GM13976 (cell line): Measurements from ENCODE around the gene GORASP2.

Source experiments
- DNase-seq: peaks from one replicate; pipeline ENCODE4 v3.0.0; 2012; ENCODE audit warnings: low spot score
- in situ Hi-C: fragments of 300-500 bp; cut with MboI; formaldehyde crosslinking; loops from one replicate; pipeline ENCODE4 v1.12.0; 2022; ENCODE audit warnings: low sequenced_read_pairs, mixed read lengths, inconsistent platforms; ENCODE audit not compliant: unreplicated experiment
- TF ChIP-seq, protein P1 (sequence below): IDR thresholded peaks from 2 replicates; pipeline ENCODE4 v1.5.1; 2012; ENCODE audit warnings: borderline replicate concordance, mild to moderate bottlenecking; ENCODE audit not compliant: insufficient read depth; ENCODE audit errors: extremely low read depth, missing control alignments, control extremely low read depth

Gene GORASP2

DNA sequence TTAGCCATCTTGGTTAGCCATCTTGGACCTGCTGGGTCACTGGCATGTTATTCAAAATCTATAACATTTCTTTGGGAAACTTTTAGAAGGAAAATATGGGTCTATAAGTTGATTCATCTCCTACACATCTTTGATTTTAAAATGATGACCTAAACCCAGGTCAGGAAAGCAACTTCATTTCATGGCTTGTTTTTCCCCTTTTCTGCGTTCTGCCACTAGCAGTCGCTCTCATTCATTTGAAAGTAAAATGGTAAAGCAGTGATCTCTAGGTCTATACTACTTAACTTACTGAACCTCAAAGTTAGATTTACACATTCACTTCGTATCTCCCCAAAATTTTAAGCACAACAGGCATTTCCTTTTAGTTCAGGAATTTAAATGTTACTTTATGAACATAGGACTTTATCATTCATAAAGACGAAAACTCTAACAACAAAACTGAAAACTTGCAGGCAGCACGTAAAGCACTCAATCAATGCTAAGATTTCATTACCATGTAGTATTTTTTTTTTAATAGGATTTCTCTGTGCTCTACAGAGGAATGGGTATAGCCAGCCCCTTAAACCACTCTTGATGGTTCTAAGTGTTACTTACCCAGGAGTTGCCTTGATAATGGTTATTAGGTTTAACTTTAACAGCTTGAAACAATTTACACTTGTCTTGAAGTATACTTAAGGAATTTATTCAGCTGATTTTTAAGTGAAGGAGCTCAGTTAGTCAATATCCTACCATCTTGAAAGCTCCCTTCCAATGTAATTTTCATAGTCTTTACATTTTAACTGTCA, 62.5 kb downstream of the GORASP2 start:
- in situ Hi-C loops, result loop anchor here (25.0 kb wide), 1 partner anchor 446 kb away; the partner anchor contains the start of genes DCAF17 and METTL8
- DNase-seq, result no peak
- TF ChIP-seq, protein P1, sequence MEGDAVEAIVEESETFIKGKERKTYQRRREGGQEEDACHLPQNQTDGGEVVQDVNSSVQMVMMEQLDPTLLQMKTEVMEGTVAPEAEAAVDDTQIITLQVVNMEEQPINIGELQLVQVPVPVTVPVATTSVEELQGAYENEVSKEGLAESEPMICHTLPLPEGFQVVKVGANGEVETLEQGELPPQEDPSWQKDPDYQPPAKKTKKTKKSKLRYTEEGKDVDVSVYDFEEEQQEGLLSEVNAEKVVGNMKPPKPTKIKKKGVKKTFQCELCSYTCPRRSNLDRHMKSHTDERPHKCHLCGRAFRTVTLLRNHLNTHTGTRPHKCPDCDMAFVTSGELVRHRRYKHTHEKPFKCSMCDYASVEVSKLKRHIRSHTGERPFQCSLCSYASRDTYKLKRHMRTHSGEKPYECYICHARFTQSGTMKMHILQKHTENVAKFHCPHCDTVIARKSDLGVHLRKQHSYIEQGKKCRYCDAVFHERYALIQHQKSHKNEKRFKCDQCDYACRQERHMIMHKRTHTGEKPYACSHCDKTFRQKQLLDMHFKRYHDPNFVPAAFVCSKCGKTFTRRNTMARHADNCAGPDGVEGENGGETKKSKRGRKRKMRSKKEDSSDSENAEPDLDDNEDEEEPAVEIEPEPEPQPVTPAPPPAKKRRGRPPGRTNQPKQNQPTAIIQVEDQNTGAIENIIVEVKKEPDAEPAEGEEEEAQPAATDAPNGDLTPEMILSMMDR, result no peak

DNA sequence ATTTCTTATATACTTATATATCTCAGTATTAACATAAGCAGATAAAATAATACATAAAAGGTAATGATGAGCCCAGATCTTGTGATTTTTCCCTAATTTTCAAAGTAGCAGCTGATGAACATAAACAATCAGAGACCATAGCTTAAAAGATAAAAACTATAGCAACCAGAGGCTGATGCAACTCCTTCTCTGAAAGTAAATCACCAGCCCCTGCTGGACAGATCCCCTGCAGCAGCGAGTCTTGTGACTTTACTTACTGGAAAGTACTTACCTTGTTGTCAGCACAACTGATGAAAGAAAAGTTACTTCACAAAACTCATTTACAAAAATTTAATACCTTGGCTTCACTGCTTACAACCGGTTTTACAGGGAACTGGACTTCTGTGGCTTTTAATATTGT, 67.3 kb downstream of the GORASP2 start:
- DNase-seq, result no peak
- in situ Hi-C loops, result loop anchor here (25.0 kb wide), 1 partner anchor 441 kb away; the partner anchor contains the start of genes DCAF17 and METTL8
- TF ChIP-seq, protein P1, result no peak

- in situ Hi-C loops, result loop anchor here (25.0 kb wide), 1 partner anchor 439 kb away; the partner anchor contains the start of genes DCAF17 and METTL8
- TF ChIP-seq, protein P1, result no peak
- DNase-seq, result no peak
Observed at GRCh38 chr2:170997893-170998597, 69.0 kb downstream of the GORASP2 start.

GRCh38 chr2:170999654-171000053, 70.6 kb downstream of the GORASP2 start:
- TF ChIP-seq, protein P1, result no peak
- DNase-seq, result no peak
- in situ Hi-C loops, result loop anchor here (25.0 kb wide), 1 partner anchor 438 kb away; the partner anchor contains the start of genes DCAF17 and METTL8

GRCh38 chr2:171004363-171004762, 75.3 kb downstream of the GORASP2 start:
- TF ChIP-seq, protein P1, result no peak
- no peak for DNase-seq
- in situ Hi-C loops, result no loop called here

- TF ChIP-seq, protein P1, result no peak
- in situ Hi-C loops, result no loop called here
- DNase-seq, result no peak
Observed at GRCh38 chr2:171004833-171005232, 75.8 kb downstream of the GORASP2 start.
